ENCODE results near the gene EP400. TPM values are rescaled to one million over a fixed set of nuclear protein-coding genes. Genes with fewer than 3 reads are reported as not detected.

The EP400 gene
- total and polyA plus RNA-seq, 2 of the 8 experiments (the other 6 are each of a cell fraction or from before 2014, with no cell fraction given) = 13.1 to 69.7 TPM

- Histone ChIP-seq H4K5ac (ENCODE audit: insufficient read length, low read depth, low read length) (no peak overlapping the region), H3K27ac (ENCODE audit: low read depth, low read length) (no peak overlapping the region), H3K4me2 (ENCODE audit: insufficient read depth in 1 of 2, low read depth in 2 of 2, low read length in 2 of 2) (no peak overlapping the region), H3K23ac (ENCODE audit: insufficient read length) (no peak overlapping the region), H3K9ac (replicated peaks in 1 of 4; ENCODE audit: extremely low read depth in 1 of 4, low read depth in 3 of 4, low read length in 3 of 4) (no peak overlapping the region), H2BK5ac (ENCODE audit: low read depth, low read length) (no peak overlapping the region), H3K23me2 (ENCODE audit: low read depth, low read length) (no peaks in the 10 kb centered on the region), H3K36me3 (ENCODE audit: control insufficient read depth in 2 of 4, insufficient read depth in 4 of 4, low read length in 3 of 4) (peaks cover 7 to 21% (median 13%) of the 10 kb centered on the region in 4 experiments), H4K91ac (replicated peaks; ENCODE audit: insufficient read length, low read length) (no peak overlapping the region), H2AFZ (ENCODE audit: low read length) (no peak overlapping the region), H3K4me1 (replicated peaks in 1 of 4; ENCODE audit: control insufficient read depth in 3 of 4, insufficient read depth in 4 of 4, low read length in 3 of 4) (no peaks in the 10 kb centered on the region; a peak in 2 of 7 replicates), H2BK20ac (ENCODE audit: low read length) (no peak overlapping the region), H3K79me2 (ENCODE audit: control insufficient read depth in 1 of 2, insufficient read depth in 2 of 2, low read length in 2 of 2) (no peaks in the 10 kb centered on the region), H3K27me3 (replicated peaks in 1 of 4; ENCODE audit: control insufficient read depth in 3 of 4, extremely low read depth in 1 of 4, insufficient read depth in 3 of 4, low read length in 3 of 4) (no peaks in the 10 kb centered on the region), H3K56ac (replicated peaks; ENCODE audit: insufficient read length, low read depth, low read length) (no peak overlapping the region), H3K4me3 (ENCODE audit: extremely low read depth in 1 of 4, insufficient read depth in 2 of 4, low read depth in 3 of 4, low read length in 4 of 4) (no peak overlapping the region), H3K79me1 (ENCODE audit: low read depth, low read length) (no peaks in the 10 kb centered on the region), H3K18ac (ENCODE audit: extremely low read depth, low read length) (no peak overlapping the region), H3K9me3 (ENCODE audit: insufficient read depth in 2 of 2, low read depth in 1 of 2, low read length in 1 of 2) (no peaks in the 10 kb centered on the region; a peak in 1 of 4 replicates), H4K20me1 (replicated peaks in 1 of 2; ENCODE audit: control insufficient read depth in 1 of 2, insufficient read depth in 2 of 2, low read length in 2 of 2) (peaks cover 0 to 4% of the 10 kb centered on the region in 2 experiments), H2BK12ac (ENCODE audit: low read depth, low read length) (no peak overlapping the region), H2BK120ac (replicated peaks; ENCODE audit: low read depth, low read length) (no peak overlapping the region), H4K8ac (ENCODE audit: extremely low read depth, insufficient read depth, low read length) (no peak overlapping the region), H2BK15ac (ENCODE audit: low read length) (no peak overlapping the region), H3K14ac (ENCODE audit: insufficient read length) (no peak overlapping the region), H3K4ac (replicated peaks; ENCODE audit: insufficient read length, low read depth, low read length) (no peak overlapping the region), H2AK5ac (ENCODE audit: low read depth, low read length) (no peak overlapping the region)
- no peak for FAIRE-seq
- CTCF ChIA-PET (ENCODE audit: partially characterized antibody) = interaction anchor here (0.9 to 1.3 kb wide), 4 partner anchors 9 to 39 kb away, joined by 3 to 4 read pairs (median 3); no protein-coding TSS in a partner anchor
- WGBS, 2 experiments (ENCODE audit: extremely low coverage in 1 of 2, insufficient coverage in 1 of 2, insufficient read length in 1 of 2, insufficient replicate concordance in 2 of 2, low coverage in 1 of 2, low lambda C conversion rate in 2 of 2, missing lambda C conversion rate in 1 of 2) = 90% methylated on average over 6 of the region's 6 CpGs; no CpG with 5 or more reads in 1 of the 2 experiments
- no peak for TF ChIP-seq EP300 (IDR thresholded peaks at IDR 0.05; ENCODE audit: borderline replicate concordance in 1 of 2, low read depth in 2 of 2, low read length in 2 of 2)
- no peak for TF ChIP-seq KDM1A (IDR thresholded peaks at IDR 0.05; ENCODE audit: borderline replicate concordance, low read length)
- TF ChIP-seq SP2 (IDR thresholded peaks at IDR 0.05; ENCODE audit: low read length) = no peak
- TF ChIP-seq POLR2A (IDR thresholded peaks at IDR 0.05; ENCODE audit: control extremely low read depth in 1 of 2, low read depth in 2 of 2, low read length in 2 of 2) = no peak
- no peak for TF ChIP-seq GABPA (IDR thresholded peaks at IDR 0.05; ENCODE audit: borderline replicate concordance, insufficient read depth, low read length)
- no peak for TF ChIP-seq CEBPB (IDR thresholded peaks at IDR 0.05; ENCODE audit: low read depth, low read length)
- POLR2A ChIA-PET (ENCODE audit: partially characterized antibody) = no interaction called here
- peak in 1 of 2 experiments; percentile 16 for DNase-seq (ENCODE audit: low read depth in 1 of 2, low spot score in 2 of 2)
These were observed 164.9 kb downstream of the EP400 start for GRCh38 chr12:132114667-132115066.

Data from H1 (cell line).